Left colon (tissue), 2 donors: ENCODE results near the gene ANK2. TPM values are rescaled to one million over a fixed set of nuclear protein-coding genes. Genes with fewer than 3 reads are reported as not detected.

Experiments
- ATAC-seq: fragments of 200-7000 bp; cut with Tn5 transposase; one replicate; pipeline ENCODE4 v1.9.1; 2020; ENCODE audit warnings: mild to moderate bottlenecking, moderate library complexity
- DNase-seq, 2 donors: peaks; one replicate each; pipeline ENCODE4 v3.0.0-alpha.2; 2020
- intact Hi-C, 2 donors: fragments of 100-400 bp; cut with DNase I in 1 of 2; cut with micrococcal nuclease in 1 of 2; formaldehyde crosslinking; loops; one replicate each; pipeline versions ENCODE4 v1.11.2 to v1.14.0; 2022; cut with DNase I, micrococcal nuclease
- total RNA-seq, 2 donors: library from RNA; stranded (reverse); fragmentation: NEBNext Ultra II Directional; extraction: Animal tissue kit (Norgen Biotek cat#: 25700); gene quantifications; one replicate each; pipeline ENCODE4 v1.2.1, GENCODE V29; 2021
- donor health status: DM: no; HTN: no; CAD: no.
- donor health status: DM: yes; HTN: yes; CAD: no.

The ANK2 gene
- total RNA-seq, 2 donors from 2014 or later = 7.4 to 15.1 TPM

- DNase-seq (no peak), ATAC-seq (no peak)
- intact Hi-C loops = no loop called here
Observed at GRCh38 chr4:113293674-113294073, 244.2 kb downstream of the ANK2 start.

GRCh38 chr4:113294908-113295307, 245.5 kb downstream of the ANK2 start:
- ATAC-seq = no peak
- intact Hi-C loops = no loop called here
- DNase-seq = no peak

- no peak for DNase-seq
- intact Hi-C loops = no loop called here
- no peak for ATAC-seq
Observed at GRCh38 chr4:113300471-113300928, 251.0 kb downstream of the ANK2 start.

GRCh38 chr4:113302051-113302450, 252.6 kb downstream of the ANK2 start:
- intact Hi-C loops = no loop called here
- ATAC-seq (no peak), DNase-seq (no peak)

GRCh38 chr4:113303315-113303714, 253.9 kb downstream of the ANK2 start:
- DNase-seq (no peak), ATAC-seq (no peak)
- intact Hi-C loops = no loop called here

GRCh38 chr4:113311047-113311446, 261.6 kb downstream of the ANK2 start:
- intact Hi-C loops = no loop called here
- ATAC-seq (no peak), DNase-seq (no peak)

- DNase-seq (no peak), ATAC-seq (no peak)
- intact Hi-C loops = no loop called here
Observed at GRCh38 chr4:113312529-113312928, 263.1 kb downstream of the ANK2 start.

GRCh38 chr4:113314426-113314825, 265.0 kb downstream of the ANK2 start:
- DNase-seq (no peak), ATAC-seq (no peak)
- intact Hi-C loops = no loop called here

GRCh38 chr4:113316879-113317278, 267.4 kb downstream of the ANK2 start:
- intact Hi-C loops = no loop called here
- DNase-seq = no peak
- ATAC-seq = no peak

GRCh38 chr4:113317523-113317922, 268.1 kb downstream of the ANK2 start:
- no peak for DNase-seq
- intact Hi-C loops = no loop called here
- no peak for ATAC-seq

- ATAC-seq (no peak), DNase-seq (no peak)
- intact Hi-C loops = no loop called here
Observed at GRCh38 chr4:113322736-113323135, 273.3 kb downstream of the ANK2 start.

GRCh38 chr4:113325876-113326615, 276.6 kb downstream of the ANK2 start:
- DNase-seq (no peak), ATAC-seq (no peak)

GRCh38 chr4:113327494-113327893, 278.0 kb downstream of the ANK2 start:
- ATAC-seq = peak; percentile 87
- intact Hi-C loops = no loop called here
- no peak for DNase-seq

More at GRCh38 chr4:113325876-113326615, 276.6 kb downstream of the ANK2 start:
- intact Hi-C loops = no loop called here

GRCh38 chr4:113328514-113328913, 279.1 kb downstream of the ANK2 start:
- no peak for ATAC-seq
- intact Hi-C loops = no loop called here
- DNase-seq = no peak

GRCh38 chr4:113330200-113330599, 280.7 kb downstream of the ANK2 start:
- ATAC-seq (no peak), DNase-seq (no peak)
- intact Hi-C loops = no loop called here

- DNase-seq (no peak), ATAC-seq (no peak)
- intact Hi-C loops = no loop called here
Observed at GRCh38 chr4:113331811-113332210, 282.4 kb downstream of the ANK2 start.

- intact Hi-C loops = no loop called here
- ATAC-seq (no peak), DNase-seq (no peak)
Observed at GRCh38 chr4:113332701-113333100, 283.2 kb downstream of the ANK2 start.

- DNase-seq = no peak
- no peak for ATAC-seq
- intact Hi-C loops = no loop called here
Observed at GRCh38 chr4:113335746-113336145, 286.3 kb downstream of the ANK2 start.

GRCh38 chr4:113336556-113336955, 287.1 kb downstream of the ANK2 start:
- ATAC-seq (no peak), DNase-seq (no peak)
- intact Hi-C loops = no loop called here

GRCh38 chr4:113339430-113339813, 290.0 kb downstream of the ANK2 start:
- intact Hi-C loops = no loop called here
- ATAC-seq (no peak), DNase-seq (no peak)

- DNase-seq (no peak), ATAC-seq (no peak)
- intact Hi-C loops = no loop called here
Observed at GRCh38 chr4:113344100-113344499, 294.6 kb downstream of the ANK2 start.
